ENCODE results near the gene IL12A.

The IL12A gene

DNA sequence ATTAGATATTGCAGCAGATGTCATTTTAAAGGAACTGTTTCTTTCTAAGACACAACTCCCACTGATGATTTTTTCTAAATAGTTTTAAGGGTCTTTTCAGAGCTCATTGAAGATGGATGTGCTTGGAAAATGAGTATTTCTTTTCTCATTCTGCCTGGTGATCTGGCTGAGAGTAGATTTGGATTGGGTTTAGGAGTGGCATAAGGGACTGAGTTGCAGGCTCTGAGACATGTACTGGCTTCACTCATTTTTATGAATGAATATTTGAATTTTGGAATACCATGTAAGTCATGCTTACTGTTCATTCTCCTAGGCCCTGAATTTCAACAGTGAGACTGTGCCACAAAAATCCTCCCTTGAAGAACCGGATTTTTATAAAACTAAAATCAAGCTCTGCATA is 6.5 kb downstream of the IL12A start:
- H3K4me3 ChIP-seq (ENCODE audit: low read depth, low read length) = no peak overlapping the region
- no peak for DNase-seq (ENCODE audit: low read depth)
- TF ChIP-seq MAX (IDR thresholded peaks at IDR 0.05; ENCODE audit: low read depth, low read length) (no peak), POLR2A (IDR thresholded peaks at IDR 0.05; ENCODE audit: extremely low read depth, insufficient read length) (no peak), MYC (IDR thresholded peaks at IDR 0.05; ENCODE audit: low read depth, low read length) (no peak)
- TF ChIP-seq, protein P1, sequence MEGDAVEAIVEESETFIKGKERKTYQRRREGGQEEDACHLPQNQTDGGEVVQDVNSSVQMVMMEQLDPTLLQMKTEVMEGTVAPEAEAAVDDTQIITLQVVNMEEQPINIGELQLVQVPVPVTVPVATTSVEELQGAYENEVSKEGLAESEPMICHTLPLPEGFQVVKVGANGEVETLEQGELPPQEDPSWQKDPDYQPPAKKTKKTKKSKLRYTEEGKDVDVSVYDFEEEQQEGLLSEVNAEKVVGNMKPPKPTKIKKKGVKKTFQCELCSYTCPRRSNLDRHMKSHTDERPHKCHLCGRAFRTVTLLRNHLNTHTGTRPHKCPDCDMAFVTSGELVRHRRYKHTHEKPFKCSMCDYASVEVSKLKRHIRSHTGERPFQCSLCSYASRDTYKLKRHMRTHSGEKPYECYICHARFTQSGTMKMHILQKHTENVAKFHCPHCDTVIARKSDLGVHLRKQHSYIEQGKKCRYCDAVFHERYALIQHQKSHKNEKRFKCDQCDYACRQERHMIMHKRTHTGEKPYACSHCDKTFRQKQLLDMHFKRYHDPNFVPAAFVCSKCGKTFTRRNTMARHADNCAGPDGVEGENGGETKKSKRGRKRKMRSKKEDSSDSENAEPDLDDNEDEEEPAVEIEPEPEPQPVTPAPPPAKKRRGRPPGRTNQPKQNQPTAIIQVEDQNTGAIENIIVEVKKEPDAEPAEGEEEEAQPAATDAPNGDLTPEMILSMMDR (IDR thresholded peaks at IDR 0.05; ENCODE audit: low read depth, low read length) = no peak

DNA sequence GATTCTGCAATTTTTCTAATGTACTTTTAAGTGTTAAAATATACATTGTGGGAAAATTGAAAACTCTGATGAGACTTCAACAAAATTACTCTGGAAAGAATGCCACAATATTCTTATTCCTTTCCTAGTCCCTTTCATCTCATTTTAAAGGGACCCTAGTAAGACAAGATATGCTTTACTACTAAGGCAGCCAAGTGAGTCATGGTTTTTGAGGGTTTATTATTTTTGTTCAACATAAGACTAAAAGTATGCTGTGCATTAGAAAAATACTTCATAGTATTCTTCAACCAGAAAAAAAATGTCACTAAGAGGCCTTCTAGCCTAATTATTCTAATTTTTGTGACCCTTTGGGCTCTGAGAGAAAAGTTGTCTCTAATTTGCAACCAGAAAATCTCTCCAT is 7.4 kb downstream of the IL12A start:
- no peak for DNase-seq (ENCODE audit: low read depth)
- H3K4me3 ChIP-seq (ENCODE audit: low read depth, low read length) = no peak overlapping the region
- TF ChIP-seq MYC (IDR thresholded peaks at IDR 0.05; ENCODE audit: low read depth, low read length) = no peak
- TF ChIP-seq, protein P1 (IDR thresholded peaks at IDR 0.05; ENCODE audit: low read depth, low read length) = no peak
- TF ChIP-seq MAX (IDR thresholded peaks at IDR 0.05; ENCODE audit: low read depth, low read length) = no peak
- no peak for TF ChIP-seq POLR2A (IDR thresholded peaks at IDR 0.05; ENCODE audit: extremely low read depth, insufficient read length)

DNA sequence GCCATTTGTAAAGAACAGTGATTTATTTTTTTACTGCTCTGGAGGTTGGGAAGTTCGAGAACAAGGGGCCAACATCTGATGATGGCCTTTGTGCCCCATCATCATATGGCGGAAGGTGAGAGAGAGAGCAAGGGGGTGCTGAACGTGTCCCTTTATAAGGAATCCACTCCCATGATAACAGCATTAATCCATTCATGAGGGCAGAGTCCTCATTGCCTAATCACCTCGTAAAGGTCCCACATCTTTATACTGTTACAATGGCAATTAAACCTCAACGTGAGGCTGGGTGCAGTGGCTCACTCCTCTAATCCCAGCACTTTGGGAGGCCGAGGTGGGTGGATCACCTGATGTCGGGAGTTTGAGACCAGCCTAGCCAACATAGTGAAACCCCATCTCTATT is 8.3 kb downstream of the IL12A start:
- no peak overlapping the region for H3K4me3 ChIP-seq (ENCODE audit: low read depth, low read length)
- TF ChIP-seq MYC (IDR thresholded peaks at IDR 0.05; ENCODE audit: low read depth, low read length) (no peak), POLR2A (IDR thresholded peaks at IDR 0.05; ENCODE audit: extremely low read depth, insufficient read length) (no peak), MAX (IDR thresholded peaks at IDR 0.05; ENCODE audit: low read depth, low read length) (no peak)
- TF ChIP-seq, protein P1 (IDR thresholded peaks at IDR 0.05; ENCODE audit: low read depth, low read length) = no peak
- no peak for DNase-seq (ENCODE audit: low read depth)

DNA sequence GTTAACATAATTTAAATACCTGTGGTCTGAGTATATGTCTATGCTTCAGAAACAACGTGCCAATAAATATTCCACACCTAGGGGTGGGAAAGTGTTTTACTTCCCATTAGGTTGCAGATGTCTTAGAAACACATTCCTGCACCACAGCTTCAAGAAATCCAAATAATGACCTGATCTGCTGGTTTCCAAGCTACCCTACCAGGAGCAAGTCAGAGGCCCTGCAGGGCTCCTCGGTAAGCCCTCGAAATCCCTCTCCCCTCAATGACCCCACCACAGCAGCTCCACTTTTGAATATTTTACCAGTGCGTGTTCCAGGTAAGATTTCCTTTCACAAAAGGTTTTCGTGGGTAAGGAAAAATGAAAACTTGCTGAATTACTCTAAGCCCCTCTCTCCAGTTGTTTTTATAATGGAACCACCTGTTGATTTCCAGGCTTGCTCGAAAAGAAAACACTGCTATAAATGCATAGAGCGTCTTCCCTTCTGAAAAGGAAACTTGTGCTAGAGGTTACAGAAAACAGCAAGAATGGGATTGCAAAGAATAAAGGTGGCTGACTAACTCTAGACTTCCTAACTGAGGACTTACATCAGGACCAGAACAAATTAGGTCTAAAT is 12.6 kb downstream of the IL12A start:
- DNase-seq (ENCODE audit: low read depth) = no peak
- no peak overlapping the region for H3K4me3 ChIP-seq (ENCODE audit: low read depth, low read length)
- TF ChIP-seq POLR2A (IDR thresholded peaks at IDR 0.05; ENCODE audit: extremely low read depth, insufficient read length) (no peak), MYC (IDR thresholded peaks at IDR 0.05; ENCODE audit: low read depth, low read length) (no peak), MAX (IDR thresholded peaks at IDR 0.05; ENCODE audit: low read depth, low read length) (no peak)
- TF ChIP-seq, protein P1 (IDR thresholded peaks at IDR 0.05; ENCODE audit: low read depth, low read length) = no peak

DNA sequence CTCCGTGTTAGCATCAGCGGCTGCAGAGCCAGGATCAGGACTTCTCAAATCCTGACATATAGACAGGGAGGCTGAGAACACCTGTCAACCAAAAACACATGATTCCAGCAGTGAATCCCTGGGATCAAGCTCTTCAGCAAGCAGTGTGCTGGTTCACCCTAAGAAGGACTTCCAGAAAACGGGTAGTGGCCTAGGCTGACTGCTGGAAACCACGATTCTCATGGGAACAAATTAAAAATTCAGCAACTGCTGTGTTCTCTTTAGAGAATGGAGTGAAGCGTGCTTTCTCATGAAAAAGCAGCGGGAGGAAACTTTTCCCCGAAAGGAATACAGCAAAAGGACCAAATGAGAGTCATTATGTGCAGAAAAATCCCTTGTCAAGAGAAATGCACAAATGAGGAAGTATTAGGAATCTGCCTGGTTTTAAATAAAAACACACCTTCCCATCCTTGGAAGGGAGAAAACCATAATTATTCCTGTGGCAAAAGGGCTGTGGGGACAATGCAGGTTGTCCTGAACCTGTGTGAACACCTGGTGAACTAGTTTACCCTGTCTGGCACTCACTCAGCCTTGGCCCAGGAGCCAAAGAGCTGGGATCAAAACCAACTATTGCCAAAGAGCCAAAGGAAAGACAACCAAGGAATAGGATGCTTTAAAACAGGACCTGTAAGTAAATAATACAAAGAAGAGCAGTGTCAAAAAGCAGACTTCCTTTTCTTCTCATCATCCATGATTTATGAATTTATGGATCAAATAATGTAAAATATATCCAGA is 13.4 kb downstream of the IL12A start:
- peak; percentile 13 for DNase-seq (ENCODE audit: low read depth)
- TF ChIP-seq, protein P1 (IDR thresholded peaks at IDR 0.05; ENCODE audit: low read depth, low read length) = no peak
- TF ChIP-seq POLR2A (IDR thresholded peaks at IDR 0.05; ENCODE audit: extremely low read depth, insufficient read length) = no peak
- TF ChIP-seq MYC (IDR thresholded peaks at IDR 0.05; ENCODE audit: low read depth, low read length) = no peak
- TF ChIP-seq MAX (IDR thresholded peaks at IDR 0.05; ENCODE audit: low read depth, low read length) = no peak
- no peak overlapping the region for H3K4me3 ChIP-seq (ENCODE audit: low read depth, low read length)
